Measurements from ENCODE around the gene GSK3B.
"Not testable (repeated sequence)": the region's sequence is repeated elsewhere in the genome, so short reads cannot be mapped to it uniquely, and the experiment has no call there.

GSK3B gene

GRCh38 chr3:120005741-120006140 lies 88.5 kb downstream of the GSK3B start:
- not testable (repeated sequence) for DNase-seq (ENCODE audit: low spot score)

GRCh38 chr3:120004008-120004498 lies 90.2 kb downstream of the GSK3B start:
- DNase-seq (ENCODE audit: low spot score), result not testable (repeated sequence)

- no peak for DNase-seq (ENCODE audit: low spot score)
Observed at GRCh38 chr3:119998166-119998565, 96.1 kb downstream of the GSK3B start.

GRCh38 chr3:119990888-119991287 lies 103.4 kb downstream of the GSK3B start:
- DNase-seq (ENCODE audit: low spot score), result peak; percentile 23

- no peak for DNase-seq (ENCODE audit: low spot score)
Observed at GRCh38 chr3:119989981-119990655, 104.1 kb downstream of the GSK3B start.

- DNase-seq (ENCODE audit: low spot score), result not testable (repeated sequence)
Observed at GRCh38 chr3:119986812-119987211, 107.4 kb downstream of the GSK3B start.

- DNase-seq (ENCODE audit: low spot score), result no peak
Observed at GRCh38 chr3:119981386-119981785, 112.9 kb downstream of the GSK3B start.

GRCh38 chr3:119978554-119979208 lies 115.6 kb downstream of the GSK3B start:
- DNase-seq (ENCODE audit: low spot score), result no peak

- DNase-seq (ENCODE audit: low spot score), result no peak
Observed at GRCh38 chr3:119977353-119977752, 116.9 kb downstream of the GSK3B start.

- no peak for DNase-seq (ENCODE audit: low spot score)
Observed at GRCh38 chr3:119976214-119976613, 118.0 kb downstream of the GSK3B start.

GRCh38 chr3:119974656-119975055 lies 119.6 kb downstream of the GSK3B start:
- DNase-seq (ENCODE audit: low spot score), result no peak

- no peak for DNase-seq (ENCODE audit: low spot score)
Observed at GRCh38 chr3:119973018-119973646, 121.1 kb downstream of the GSK3B start.

- no peak for DNase-seq (ENCODE audit: low spot score)
Observed at GRCh38 chr3:119969759-119970158, 124.5 kb downstream of the GSK3B start.

- DNase-seq (ENCODE audit: low spot score), result no peak
Observed at GRCh38 chr3:119967353-119968006, 126.8 kb downstream of the GSK3B start.

GRCh38 chr3:119965692-119966091 lies 128.6 kb downstream of the GSK3B start:
- DNase-seq (ENCODE audit: low spot score), result no peak

- no peak for DNase-seq (ENCODE audit: low spot score)
Observed at GRCh38 chr3:119964294-119964693, 130.0 kb downstream of the GSK3B start.

- DNase-seq (ENCODE audit: low spot score), result no peak
Observed at GRCh38 chr3:119955972-119956371, 138.3 kb downstream of the GSK3B start.

GRCh38 chr3:119950666-119951325 lies 143.5 kb downstream of the GSK3B start:
- DNase-seq (ENCODE audit: low spot score), result no peak

- DNase-seq (ENCODE audit: low spot score), result no peak
Observed at GRCh38 chr3:119945291-119945690, 149.0 kb downstream of the GSK3B start.

GRCh38 chr3:119944091-119944490 lies 150.2 kb downstream of the GSK3B start:
- DNase-seq (ENCODE audit: low spot score), result no peak

- no peak for DNase-seq (ENCODE audit: low spot score)
Observed at GRCh38 chr3:119939077-119939476, 155.2 kb downstream of the GSK3B start.

GRCh38 chr3:119937229-119937628 lies 157.0 kb downstream of the GSK3B start:
- DNase-seq (ENCODE audit: low spot score), result no peak
